ENCODE measurements around the gene NXNL2.

DNA sequence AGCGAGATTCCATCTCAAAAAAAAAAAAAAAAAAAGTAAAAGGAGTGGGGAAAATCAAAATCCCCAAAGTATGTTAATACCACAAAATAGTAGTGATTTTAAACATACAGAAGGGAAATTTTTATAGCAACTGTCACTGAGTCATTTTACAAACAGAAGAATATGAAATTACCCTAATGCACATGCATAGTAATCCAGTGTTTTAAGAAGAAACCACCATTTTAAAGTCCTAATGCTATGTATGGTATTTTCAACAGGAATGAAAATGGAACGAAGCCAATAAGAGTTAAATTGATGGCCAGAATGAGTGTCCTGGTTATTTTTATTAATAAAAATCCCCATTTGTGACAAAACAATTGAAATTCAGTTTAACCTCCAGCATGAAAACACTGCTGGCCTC is 26.7 kb upstream of the NXNL2 start:
- TF ChIP-seq CTCF (IDR thresholded peaks at IDR 0.05) (no peak), POLR2A (IDR thresholded peaks at IDR 0.05) (no peak)

All from body of pancreas (tissue), 4 donors.